ENCODE data around the gene NKPD1. TPM values are rescaled to one million over a fixed set of nuclear protein-coding genes. Genes with fewer than 3 reads are reported as not detected.

Gene NKPD1
- total and polyA plus RNA-seq, 2 donors (not counting 3 experiments of a cell fraction or from before 2014, with no cell fraction given): 0.04 TPM; not detected in 1

- no TSS peak for BruUV-seq (replicated peaks)
- TF ChIP-seq CTCF (IDR thresholded peaks at IDR 0.05; ENCODE audit: extremely low read depth in 1 of 2, insufficient read depth in 1 of 2, low read depth in 1 of 2, low read length in 2 of 2) (peak; percentile 53 to 61), FOS (IDR thresholded peaks at IDR 0.05; ENCODE audit: borderline replicate concordance, insufficient read depth, low read length) (no peak)
- dilution Hi-C loops (cut with MboI; ENCODE audit: extremely low pct_ligation_motif_present, low sequenced_read_pairs) (no loop called here), intact Hi-C loops (cut with micrococcal nuclease) (loop anchor here (1.0 to 5.0 kb wide), 2 partner anchors 25 to 150 kb away; no protein-coding TSS in a partner anchor)
- H3K4me3 ChIP-seq (replicated peaks in 1 of 3; ENCODE audit: insufficient read depth in 1 of 3, low read depth in 1 of 3, low read length in 3 of 3): no peak overlapping the region
- H3K4me2 ChIP-seq (ENCODE audit: insufficient read depth, low read length): no peak overlapping the region
- H3K9me3 ChIP-seq (replicated peaks; ENCODE audit: control insufficient read depth, insufficient read depth, low read length): no peaks in the 10 kb centered on the region
- no peaks in the 10 kb centered on the region for H4K20me1 ChIP-seq (replicated peaks; ENCODE audit: control insufficient read depth, extremely low read depth, insufficient read depth, low read length)
- H3K27ac ChIP-seq (ENCODE audit: insufficient read depth, low read depth, low read length): no peak overlapping the region
- no peak overlapping the region for H3K9ac ChIP-seq (replicated peaks; ENCODE audit: extremely low read depth, insufficient read depth, low read length)
- H3K79me2 ChIP-seq (ENCODE audit: control insufficient read depth, insufficient read depth, low read length): no peaks in the 10 kb centered on the region
- no peaks in the 10 kb centered on the region for H3K27me3 ChIP-seq (ENCODE audit: control insufficient read depth in 2 of 2, insufficient read depth in 2 of 2, low read length in 2 of 2)
- DNase-seq (ENCODE audit: low read depth, low spot score): no peak
- no peaks in the 10 kb centered on the region for H3K4me1 ChIP-seq (ENCODE audit: control insufficient read depth, extremely low read depth, insufficient read depth, low read length)
- no peaks in the 10 kb centered on the region for H3K9me1 ChIP-seq (replicated peaks; ENCODE audit: control insufficient read depth, extremely low read depth, insufficient read depth, low read length)
- ChIA-PET POLR2A (no interaction called here), CTCF (interaction anchor here (0.9 to 2.5 kb wide), 5 partner anchors 9 to 128 kb away, joined by 4 to 14 read pairs (median 8); partner anchors contain the start of genes BLOC1S3, NKPD1 and TRAPPC6A)
- FAIRE-seq: peak; percentile 87
- no peak overlapping the region for H2AFZ ChIP-seq (ENCODE audit: low read depth, low read length)
- no peaks in the 10 kb centered on the region for H3K36me3 ChIP-seq (ENCODE audit: control insufficient read depth in 2 of 2, extremely low read depth in 1 of 2, insufficient read depth in 2 of 2, low read length in 2 of 2)
These were observed 26.8 kb upstream of the NKPD1 start for GRCh38 chr19:45187421-45188100.

Data from endothelial cell of umbilical vein (primary cell).